ENCODE results near the gene PPM1G.

The PPM1G gene

GRCh38 chr2:27408601-27409320 lies 630 bp downstream of the PPM1G start:
- Histone ChIP-seq H3K4me3 (ENCODE audit: low read depth, low read length) (peak overlapping the region; percentile 97), H3K4me1 (0 out of 2 replicates have a peak, but pooled peaks cover 3% of the 10 kb centered on the region), H3K9me3 (no peaks in the 10 kb centered on the region), H3K27me3 (no peaks in the 10 kb centered on the region; the same call in 1 of the 2 replicates), H3K36me3 (peaks cover 9% of the 10 kb centered on the region)
- DNase-seq, result no peak
- TF ChIP-seq CTCF (IDR thresholded peaks at IDR 0.05; ENCODE audit: low read depth, low read length), result no peak

- Histone ChIP-seq H3K9me3 (no peaks in the 10 kb centered on the region), H3K4me1 (0 out of 2 replicates have a peak, but pooled peaks cover 3% of the 10 kb centered on the region), H3K36me3 (peaks cover 13% of the 10 kb centered on the region), H3K4me3 (ENCODE audit: low read depth, low read length) (peak overlapping the region; percentile 97), H3K27me3 (no peaks in the 10 kb centered on the region; the same call in 1 of the 2 replicates)
- peak; percentile 51 for DNase-seq
- peak; percentile 81 for TF ChIP-seq CTCF (IDR thresholded peaks at IDR 0.05; ENCODE audit: low read depth, low read length)
Measured at GRCh38 chr2:27407798-27408491, 1.4 kb downstream of the PPM1G start.

DNA sequence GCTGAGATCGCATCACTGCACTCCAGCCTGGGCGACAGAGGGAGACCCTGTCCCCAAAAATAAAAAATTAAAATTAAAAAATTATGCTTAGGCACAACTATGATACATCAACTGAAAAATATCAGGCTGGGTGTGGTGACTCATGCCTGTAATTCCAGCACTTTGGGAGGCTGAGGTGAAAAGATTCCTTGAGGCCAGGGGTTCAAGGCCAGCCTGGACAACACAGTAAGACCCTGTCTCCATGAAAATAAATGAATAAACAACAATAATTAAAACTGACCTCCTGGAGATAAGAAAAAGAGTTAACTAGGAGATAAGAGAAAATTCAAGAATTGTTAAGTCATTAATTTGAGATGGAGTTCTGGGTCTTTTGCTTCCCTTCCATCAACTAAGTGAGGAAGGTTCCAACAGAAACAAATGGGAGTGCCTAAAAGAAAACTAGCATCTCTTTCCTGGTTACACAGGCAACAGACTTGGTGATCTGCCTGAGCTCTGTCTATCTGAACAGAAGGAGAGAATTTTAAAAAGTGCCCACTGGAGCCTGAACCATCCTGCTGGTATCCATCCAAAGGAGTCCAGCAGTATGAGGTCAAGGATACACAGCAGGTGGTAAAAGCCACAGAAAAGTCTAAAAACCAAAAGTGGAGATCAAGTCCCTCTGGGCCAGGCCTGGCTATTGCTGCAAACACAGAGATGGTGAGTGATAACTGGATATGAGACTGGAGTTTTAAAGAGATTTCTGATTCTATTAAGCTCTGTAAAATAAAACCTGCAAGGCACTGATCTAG lies 8.8 kb downstream of the PPM1G start:
- no peak for TF ChIP-seq CTCF (IDR thresholded peaks at IDR 0.05; ENCODE audit: low read depth, low read length)
- Histone ChIP-seq H3K36me3 (peaks cover 23% of the 10 kb centered on the region), H3K27me3 (no peaks in the 10 kb centered on the region), H3K9me3 (no peaks in the 10 kb centered on the region), H3K4me3 (ENCODE audit: low read depth, low read length) (no peak overlapping the region), H3K4me1 (no peaks in the 10 kb centered on the region)
- no peak for DNase-seq

DNA sequence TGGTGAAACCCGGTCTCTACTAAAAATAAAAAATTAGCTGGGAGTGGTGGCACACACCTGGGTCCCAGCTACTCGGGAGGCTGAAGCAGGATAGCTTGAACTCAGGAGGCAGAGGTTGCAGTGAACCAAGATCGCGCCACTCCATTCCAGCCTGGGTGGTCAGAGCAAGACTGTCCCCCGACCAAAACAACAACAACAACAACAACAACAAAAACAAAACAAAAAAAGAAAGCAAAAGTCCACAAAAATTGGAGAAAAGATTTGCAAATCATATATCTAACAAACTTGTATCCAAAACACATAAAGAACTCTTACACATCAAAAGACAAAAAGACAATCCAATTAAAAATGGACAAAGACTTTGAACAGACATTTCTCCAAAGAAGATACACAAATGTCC lies 10.4 kb downstream of the PPM1G start:
- Histone ChIP-seq H3K4me1 (no peaks in the 10 kb centered on the region), H3K4me3 (ENCODE audit: low read depth, low read length) (no peak overlapping the region), H3K9me3 (no peaks in the 10 kb centered on the region), H3K36me3 (peaks cover 23% of the 10 kb centered on the region), H3K27me3 (no peaks in the 10 kb centered on the region)
- no peak for TF ChIP-seq CTCF (IDR thresholded peaks at IDR 0.05; ENCODE audit: low read depth, low read length)
- DNase-seq, result no peak

DNA sequence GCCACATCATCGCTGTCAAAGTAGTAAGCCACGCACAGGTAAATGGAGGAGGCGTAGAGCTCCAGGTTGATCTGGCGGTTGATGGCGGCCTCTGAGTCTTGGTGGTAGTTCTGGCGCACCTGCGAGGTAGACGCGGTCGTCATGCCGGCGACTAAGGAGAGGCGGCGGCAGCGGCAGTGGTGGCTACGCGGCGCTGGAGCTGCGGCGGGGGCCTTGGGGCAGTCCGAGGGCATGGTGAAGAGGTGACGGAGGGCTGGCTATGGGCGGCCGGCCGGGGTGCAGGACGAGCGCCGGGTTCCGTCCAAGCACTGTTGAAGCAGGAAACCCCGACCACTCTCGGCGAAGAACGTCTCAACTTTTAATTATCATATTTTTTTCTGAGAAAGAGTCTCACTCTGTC lies 16.2 kb downstream of the PPM1G start:
- Histone ChIP-seq H3K9me3 (no peaks in the 10 kb centered on the region), H3K36me3 (peaks cover 24% of the 10 kb centered on the region), H3K27me3 (no peaks in the 10 kb centered on the region), H3K4me3 (ENCODE audit: low read depth, low read length) (no peak overlapping the region), H3K4me1 (no peaks in the 10 kb centered on the region)
- TF ChIP-seq CTCF (IDR thresholded peaks at IDR 0.05; ENCODE audit: low read depth, low read length), result no peak
- DNase-seq, result no peak

Measured in BE2C (cell line).